IPS-18c (cell line): Measurements from ENCODE around the gene TM4SF20.
"Not testable (repeated sequence)": the region's sequence is repeated elsewhere in the genome, so short reads cannot be mapped to it uniquely, and the experiment has no call there.

Source experiments
- H3K4me3 ChIP-seq: 2 replicates; pipeline ENCODE4 v1.7.0; 2013; ENCODE audit warnings: low read depth, mild to moderate bottlenecking, low read length, moderate library complexity; ENCODE audit not compliant: insufficient read depth
- H3K9me3 ChIP-seq: one replicate; pipeline ENCODE4 v1.6.1; 2013; ENCODE audit warnings: mild to moderate bottlenecking, low read length, moderate library complexity; ENCODE audit not compliant: control insufficient read depth, insufficient read depth

Gene TM4SF20

DNA sequence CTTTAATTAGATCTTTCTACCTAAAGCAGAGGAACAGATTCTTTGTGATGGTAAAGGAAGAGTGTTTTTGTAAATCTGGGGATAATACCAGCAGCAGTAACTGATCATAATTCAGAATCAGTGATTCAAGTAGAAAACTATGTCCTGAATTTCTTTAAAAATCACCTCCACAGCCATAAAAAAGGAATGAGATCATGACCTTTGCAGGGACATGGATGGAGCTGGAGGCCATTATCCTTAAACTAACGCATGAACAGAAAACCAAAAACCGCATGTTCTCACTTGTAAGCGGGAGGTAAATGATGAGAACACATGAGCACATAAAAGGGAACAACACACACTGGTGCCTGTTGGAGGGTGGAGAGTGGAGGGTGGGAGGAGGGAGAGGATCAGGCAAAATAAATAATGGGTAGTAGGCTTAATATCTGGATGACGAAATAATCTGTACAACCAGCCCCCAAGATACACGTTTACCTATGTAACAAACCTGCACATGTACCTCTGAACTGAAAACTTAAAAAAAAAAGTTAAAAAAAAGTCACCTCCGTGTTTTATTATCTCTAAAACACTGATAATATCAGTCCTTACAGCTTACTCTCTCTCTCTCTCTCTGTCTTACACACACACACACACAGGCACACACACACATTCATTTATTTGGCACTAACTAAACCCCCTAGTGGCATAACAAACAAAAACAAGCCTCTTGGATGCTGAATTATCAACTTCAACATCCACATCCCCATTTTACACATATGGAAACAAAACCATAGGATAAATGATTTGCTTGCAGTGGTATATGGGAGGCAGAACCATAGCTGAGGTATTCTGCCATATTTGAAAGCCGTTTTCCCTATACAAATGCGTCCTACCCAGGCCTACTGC, 1.4 kb downstream of the TM4SF20 start:
- no peak overlapping the region for H3K4me3 ChIP-seq
- no peaks in the 10 kb centered on the region for H3K9me3 ChIP-seq

DNA sequence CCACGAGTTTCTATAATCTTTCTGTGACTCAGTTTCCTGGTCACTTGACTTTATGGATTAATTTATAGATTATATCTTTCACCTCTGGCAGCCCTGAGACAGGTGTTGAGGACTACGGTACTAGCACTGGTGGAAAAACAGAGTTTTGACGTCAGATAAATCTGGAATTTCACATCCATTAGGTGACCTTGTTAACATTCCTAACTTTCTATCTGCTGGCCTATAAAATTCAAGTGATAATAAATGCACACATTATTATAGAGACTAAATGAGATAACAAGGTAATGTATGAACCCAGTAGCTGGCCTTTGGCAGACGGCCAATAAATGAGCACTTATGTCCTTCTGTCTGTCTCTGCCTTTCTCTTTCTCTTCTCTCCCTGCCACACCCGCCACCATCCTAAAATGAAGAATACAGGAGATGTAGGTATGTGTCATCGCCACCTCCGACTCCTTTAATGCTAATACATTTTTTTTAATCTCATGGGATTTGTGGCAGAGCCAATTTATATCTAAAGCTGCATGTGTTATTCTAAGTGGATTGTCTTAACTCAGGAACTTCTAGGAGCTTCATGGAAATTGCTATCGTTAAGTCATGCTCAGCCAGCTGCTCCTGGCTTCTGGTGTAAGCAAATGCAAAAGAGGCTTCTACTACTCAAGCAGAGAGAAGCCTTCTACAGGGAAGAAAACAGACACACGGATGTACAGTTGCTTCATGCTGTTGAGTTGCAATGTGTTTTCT, 2.3 kb downstream of the TM4SF20 start:
- H3K4me3 ChIP-seq, result no peak overlapping the region
- no peaks in the 10 kb centered on the region for H3K9me3 ChIP-seq

DNA sequence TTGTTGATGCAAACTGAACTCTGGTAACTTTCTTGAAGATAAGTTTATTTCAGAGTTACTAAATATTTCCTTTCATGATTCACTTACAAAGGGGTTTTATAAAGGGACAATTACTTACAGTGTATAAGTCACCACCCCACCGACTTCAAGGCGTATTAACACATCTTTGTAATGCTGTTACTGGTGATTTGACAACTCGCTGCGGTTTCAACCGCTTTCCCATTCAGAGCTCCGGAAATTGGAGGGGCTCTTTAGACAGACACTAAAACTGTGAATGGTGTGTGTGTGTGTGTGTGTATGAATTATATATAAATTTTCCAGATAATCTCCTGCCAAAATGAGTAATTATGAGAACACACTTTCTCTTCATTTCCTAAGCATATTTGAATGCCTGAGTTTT, 4.9 kb downstream of the TM4SF20 start:
- H3K9me3 ChIP-seq, result no peaks in the 10 kb centered on the region
- no peak overlapping the region for H3K4me3 ChIP-seq

DNA sequence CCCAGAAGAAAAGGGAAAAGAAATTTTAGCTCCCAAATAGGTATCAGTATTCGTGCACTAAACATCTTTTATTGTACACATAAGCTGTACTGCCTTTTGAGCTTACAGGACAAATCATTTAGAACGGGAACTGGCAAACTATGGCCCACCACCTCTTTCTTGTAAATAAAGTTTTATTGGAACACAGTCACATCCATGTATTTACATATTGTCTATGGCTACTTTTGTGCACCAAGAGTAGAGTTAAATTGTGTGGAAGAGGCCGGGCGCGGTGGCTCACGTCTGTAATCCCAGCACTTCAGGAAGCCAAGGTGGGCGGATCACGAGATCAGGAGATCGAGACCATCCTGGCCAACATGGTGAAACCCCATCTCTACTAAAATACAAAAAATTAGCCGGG, 5.7 kb downstream of the TM4SF20 start:
- H3K4me3 ChIP-seq, result no peak overlapping the region
- no peaks in the 10 kb centered on the region for H3K9me3 ChIP-seq

DNA sequence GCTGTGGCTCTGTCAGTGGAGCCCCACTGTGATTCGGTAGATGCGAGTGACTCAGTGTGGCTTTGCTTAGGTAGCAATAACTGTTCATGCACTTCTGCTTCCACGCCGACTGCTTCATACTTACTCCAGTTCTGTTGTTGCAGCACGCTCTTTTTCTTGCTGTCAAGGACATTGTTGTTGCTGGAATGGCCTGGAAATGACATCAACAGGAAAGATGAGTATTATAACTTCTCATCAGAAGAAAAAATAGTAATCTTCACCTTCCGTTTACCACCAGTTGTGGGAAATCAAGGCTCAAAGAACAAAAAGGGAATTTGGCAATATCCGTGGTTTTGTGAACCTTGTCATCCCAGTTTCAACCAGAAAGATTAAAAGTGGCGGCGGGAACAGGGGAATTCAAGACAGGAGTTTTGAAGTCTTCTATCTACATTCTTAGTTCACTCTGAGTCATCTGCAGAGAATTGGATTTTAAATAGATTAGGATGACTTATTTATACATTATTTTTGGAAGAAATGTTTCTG, 8.3 kb downstream of the TM4SF20 start:
- Histone ChIP-seq H3K4me3 (no peak overlapping the region), H3K9me3 (no peaks in the 10 kb centered on the region)

DNA sequence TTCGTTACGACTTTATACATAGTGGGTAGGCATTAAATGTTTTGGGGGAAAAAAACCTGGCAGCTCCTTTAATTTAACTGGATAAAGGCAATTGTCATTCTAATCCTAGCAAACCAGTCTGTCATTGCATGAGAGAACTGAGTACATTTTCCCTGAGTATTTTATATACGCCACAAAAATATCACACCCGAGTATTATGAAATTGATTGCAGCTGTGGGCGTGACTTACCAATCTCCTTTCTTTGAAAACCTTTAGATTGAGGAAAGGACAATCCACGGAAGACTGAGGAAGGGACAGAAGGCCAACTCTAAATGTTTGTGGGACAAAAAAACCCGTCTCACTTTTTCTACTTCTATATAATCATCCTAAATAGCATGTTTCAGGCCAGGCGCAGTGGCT, 9.0 kb downstream of the TM4SF20 start:
- Histone ChIP-seq H3K9me3 (no peaks in the 10 kb centered on the region), H3K4me3 (no peak overlapping the region)

DNA sequence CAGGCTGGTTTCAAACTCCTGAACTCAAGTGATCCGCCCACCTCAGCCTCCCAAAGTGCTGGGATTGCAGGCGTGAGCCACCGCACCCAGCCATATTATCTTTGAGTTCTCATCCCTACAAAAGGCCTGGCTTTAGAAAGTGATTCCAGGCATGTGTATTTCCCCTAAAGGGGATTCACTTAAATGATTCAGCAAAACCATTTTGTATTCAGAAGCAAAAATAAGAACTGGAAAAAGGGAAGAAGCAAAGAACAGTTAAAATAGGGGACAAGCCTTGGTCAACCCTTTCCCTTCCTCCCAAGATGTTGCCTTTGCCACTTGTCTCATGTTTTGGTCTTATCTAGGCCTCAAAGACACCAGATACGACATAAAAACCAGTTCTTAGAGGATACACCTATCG, 10.5 kb downstream of the TM4SF20 start:
- Histone ChIP-seq H3K9me3 (no peaks in the 10 kb centered on the region), H3K4me3 (no peak overlapping the region)

DNA sequence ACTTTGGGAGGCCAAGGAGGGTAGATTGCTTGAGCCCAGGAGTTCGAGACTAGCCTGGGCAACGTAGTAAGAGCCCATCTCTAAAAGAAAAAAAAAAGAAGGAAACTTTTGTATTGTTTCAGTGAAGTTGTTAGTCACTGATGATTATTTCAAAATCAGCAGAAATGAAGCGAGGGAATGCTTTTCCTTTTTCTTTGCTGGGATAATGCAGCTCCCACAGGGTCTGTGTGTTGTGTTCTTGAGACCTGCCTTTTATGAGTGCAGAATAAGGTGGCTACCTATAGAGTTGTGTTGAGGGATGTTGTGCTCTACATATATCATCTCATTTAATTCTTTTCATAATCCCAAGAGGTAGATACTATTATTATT, 11.7 kb downstream of the TM4SF20 start:
- no peak overlapping the region for H3K4me3 ChIP-seq

DNA sequence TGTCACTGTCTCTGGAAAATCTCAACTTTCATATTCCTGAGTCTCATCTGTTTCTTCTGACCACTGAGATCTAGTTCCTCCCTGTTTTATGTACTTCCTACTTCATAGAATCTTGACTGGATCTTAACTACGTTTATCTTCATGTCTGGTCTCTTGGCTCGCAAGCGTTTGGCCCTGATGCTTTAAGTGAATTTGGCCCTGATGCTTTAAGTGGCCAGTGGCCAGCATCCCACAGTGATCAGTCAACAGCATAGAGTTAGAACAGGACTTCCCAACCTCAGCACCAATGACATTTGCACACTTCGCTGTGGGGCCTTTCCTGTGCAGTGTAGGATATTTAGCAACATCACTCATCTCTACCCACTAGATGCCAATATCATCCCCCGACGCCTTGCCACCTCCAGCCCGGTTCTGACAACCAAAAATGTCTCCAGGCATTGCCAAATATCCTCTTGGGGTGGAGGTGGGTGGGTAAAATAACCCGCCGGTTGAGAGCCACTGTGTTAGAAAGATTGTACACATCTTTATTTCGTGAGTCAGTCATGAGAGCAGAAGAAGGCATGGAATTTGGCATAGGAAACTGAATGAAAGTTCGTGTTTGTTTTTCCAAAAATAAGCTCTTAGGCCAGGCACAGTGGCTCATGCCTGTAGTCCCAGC, 12.2 kb downstream of the TM4SF20 start:
- Histone ChIP-seq H3K9me3 (no peaks in the 10 kb centered on the region), H3K4me3 (no peak overlapping the region)

More for the DNA sequence above, 11.7 kb downstream of the TM4SF20 start:
- no peaks in the 10 kb centered on the region for H3K9me3 ChIP-seq

DNA sequence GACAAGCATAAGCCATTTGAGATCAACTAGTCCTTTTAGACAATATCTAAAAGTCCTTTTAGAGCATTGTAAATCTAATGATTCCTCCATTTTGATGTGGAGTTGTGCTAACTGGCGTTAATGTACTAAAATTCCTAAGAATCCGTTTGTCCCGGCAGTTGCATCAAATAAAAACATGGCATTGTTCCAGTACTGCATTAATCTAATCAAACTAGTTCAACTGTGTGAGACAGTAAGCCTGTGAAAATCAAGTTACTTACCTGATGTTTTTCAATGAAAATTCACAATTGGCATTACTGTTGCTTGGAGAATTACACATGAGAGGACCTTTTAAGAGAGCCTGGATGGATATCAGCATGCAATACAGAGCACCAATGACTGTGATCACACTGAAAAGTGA, 13.3 kb downstream of the TM4SF20 start:
- no peak overlapping the region for H3K4me3 ChIP-seq
- no peaks in the 10 kb centered on the region for H3K9me3 ChIP-seq

DNA sequence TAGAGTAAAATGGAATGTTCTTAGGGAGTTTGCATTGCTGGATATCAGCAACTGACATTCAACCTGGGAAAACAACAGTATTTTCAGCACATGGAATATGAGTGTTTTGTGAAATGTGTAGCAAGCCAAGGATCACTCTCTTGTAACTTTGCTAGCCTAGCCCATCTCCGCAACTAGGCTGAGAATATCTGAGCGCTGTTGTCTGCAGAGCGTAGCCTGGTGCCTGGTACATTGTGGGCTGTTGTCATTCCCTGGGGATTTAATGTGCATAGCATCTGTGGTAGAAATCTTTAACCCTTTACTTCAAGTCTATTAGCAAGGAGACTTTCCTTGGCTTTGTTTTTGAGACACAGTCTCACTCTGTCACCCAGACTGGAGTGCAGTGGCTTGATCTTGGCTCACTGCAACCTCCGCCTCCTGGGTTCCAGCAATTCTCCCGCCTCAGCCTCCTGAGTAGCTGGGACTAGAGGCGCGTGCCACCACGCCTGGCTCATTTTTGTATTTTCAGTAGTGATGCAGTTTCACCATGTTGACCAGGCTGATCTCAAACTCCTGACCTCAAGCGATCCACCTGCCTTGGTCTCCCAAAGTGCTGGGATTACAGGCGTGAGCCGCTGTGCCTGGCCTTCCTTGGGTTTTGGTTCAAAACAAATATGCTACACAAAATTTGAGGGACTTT, 14.4 kb downstream of the TM4SF20 start:
- not testable (repeated sequence) for H3K4me3 ChIP-seq, H3K9me3 ChIP-seq

DNA sequence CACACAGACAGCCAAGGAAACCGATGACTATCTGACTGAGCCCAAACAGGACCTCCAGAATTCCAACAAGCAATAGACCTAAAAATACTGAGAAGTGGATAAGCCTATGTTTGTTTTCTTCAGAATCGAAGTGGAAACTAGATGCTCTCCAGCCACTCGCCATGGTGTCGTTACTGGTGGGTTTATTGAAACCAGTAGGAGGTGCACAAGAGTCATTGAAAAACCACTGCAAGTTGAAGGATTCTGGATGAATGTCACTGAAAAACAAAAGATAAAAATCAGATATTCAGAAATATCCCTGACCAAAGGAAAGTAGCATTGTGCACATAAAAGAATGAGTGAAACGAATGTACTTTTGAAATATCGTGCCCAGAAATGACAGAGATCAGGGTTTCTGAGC, 15.3 kb downstream of the TM4SF20 start:
- Histone ChIP-seq H3K4me3 (no peak overlapping the region), H3K9me3 (no peaks in the 10 kb centered on the region)

DNA sequence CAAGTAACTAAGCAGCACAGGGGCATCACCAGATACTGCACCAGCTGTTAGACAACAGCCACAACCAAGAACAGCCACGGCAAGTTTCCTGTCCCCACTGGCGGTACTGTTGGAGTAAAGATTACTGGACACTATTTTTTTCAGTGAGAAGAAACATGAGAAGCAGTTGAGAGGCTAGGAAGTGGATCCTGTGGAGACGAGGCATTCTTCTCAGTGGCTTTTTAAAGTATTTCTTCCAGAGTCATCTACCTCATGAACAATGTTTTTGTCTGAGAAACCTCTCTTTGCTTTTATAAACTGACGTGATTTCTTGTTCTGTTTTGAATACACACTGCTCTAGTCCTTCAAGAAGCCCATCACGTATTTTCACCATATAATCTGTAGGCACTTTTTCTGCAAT, 18.8 kb downstream of the TM4SF20 start:
- H3K4me3 ChIP-seq, result no peak overlapping the region
- H3K9me3 ChIP-seq, result no peaks in the 10 kb centered on the region

DNA sequence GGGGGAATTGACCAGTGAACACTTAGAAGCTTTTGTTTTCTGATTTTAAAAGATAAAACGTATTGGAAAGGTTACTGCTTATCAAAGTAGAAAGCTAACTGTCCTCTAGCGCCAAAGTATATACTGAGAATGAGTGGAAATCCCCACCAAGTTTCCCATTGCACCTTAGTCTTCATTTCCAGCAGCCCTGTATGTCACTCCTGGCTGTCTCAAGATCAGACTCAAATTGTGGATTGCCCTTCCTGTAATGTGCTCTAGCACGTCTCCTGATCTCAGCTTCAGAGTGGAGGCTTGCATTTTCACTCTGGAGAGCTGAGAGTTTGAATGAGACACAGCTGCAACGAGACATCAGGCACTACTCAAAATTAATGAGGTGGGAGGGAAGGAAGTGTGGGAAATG, 27.5 kb downstream of the TM4SF20 start:
- no peaks in the 10 kb centered on the region for H3K9me3 ChIP-seq
- no peak overlapping the region for H3K4me3 ChIP-seq

DNA sequence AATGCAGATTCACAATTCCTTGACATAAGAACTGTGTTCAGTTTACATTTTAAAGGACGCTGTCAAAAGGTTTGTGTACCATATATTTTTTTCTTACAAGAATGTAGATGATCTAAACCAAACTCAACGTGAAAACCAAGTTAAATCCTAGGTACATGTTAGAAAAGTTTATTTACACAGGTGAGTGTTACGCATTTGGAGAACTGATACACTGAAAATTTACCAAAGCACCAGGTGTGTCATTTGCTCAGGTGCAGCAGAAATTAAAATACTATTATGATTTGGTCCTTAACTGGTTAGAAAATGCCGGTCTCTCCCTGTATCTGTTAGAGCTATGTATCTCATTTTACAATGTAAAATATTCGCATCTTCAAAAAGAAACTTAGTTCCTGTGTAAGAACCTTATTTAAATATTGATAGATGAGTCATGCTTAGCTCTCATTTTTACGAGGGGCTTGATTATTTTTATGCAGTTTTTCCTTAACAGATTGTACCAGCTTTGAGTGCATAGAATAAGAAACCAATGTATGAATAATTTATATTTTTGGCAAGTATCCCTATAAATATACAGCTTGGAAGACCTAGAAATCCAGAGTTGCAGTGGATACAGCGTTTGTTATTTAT, 29.0 kb downstream of the TM4SF20 start:
- no peaks in the 10 kb centered on the region for H3K9me3 ChIP-seq
- H3K4me3 ChIP-seq, result no peak overlapping the region

DNA sequence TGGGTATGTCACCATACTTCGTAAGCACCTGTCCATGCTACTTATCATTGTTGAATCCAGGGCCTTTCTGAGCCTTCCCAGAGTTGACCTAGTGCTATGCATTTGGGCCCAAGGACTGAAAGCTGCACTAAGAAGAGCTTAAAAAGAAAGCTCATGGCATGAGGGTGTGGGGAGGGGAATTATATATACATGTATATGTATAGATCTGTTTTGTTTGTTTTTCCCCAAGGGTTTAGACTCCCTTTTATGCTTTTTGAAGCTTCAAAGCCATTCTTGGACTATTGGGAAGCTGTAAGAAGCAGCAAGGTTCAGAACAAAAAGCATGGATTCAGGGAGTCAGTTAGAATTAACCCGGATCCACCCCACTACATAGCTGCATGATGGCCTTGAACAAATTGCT, 30.8 kb downstream of the TM4SF20 start:
- H3K9me3 ChIP-seq, result no peaks in the 10 kb centered on the region
- H3K4me3 ChIP-seq, result no peak overlapping the region

DNA sequence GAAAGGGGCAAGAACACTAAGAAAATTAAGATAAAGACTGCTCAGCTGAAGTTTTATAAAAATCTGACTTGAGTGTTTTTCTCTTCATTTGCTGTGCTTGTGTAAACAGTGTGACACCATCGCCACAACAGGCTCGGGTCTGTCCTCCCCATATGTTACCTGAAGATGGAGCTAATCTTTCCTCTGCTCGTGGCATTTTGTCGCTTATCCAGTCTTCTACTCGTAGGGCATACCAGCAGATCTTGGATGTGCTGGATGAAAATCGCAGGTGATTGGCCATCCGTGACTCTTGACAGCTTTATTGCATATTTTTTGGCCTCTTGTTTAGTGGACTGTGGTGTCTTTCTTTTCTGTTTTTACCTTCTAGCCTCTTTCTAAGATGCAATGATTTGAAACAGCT, 32.0 kb downstream of the TM4SF20 start:
- Histone ChIP-seq H3K9me3 (no peaks in the 10 kb centered on the region), H3K4me3 (no peak overlapping the region)
